ENCODE data around the gene SH3GLB1.

GRCh38 chr1:86666368-86666767, 38.0 kb upstream of the SH3GLB1 start:
- TF ChIP-seq EZH2phosphoT487 (IDR thresholded peaks at IDR 0.05; ENCODE audit: borderline replicate concordance, low read depth, low read length) (no peak), CTCF (conservative IDR thresholded peaks at IDR 0.05; ENCODE audit: low read length) (no peak)
